Endothelial cell of umbilical vein (primary cell): Measurements from ENCODE around the gene ARMH4.
"Not testable (repeated sequence)": the region's sequence is repeated elsewhere in the genome, so short reads cannot be mapped to it uniquely, and the experiment has no call there.

Experiments
- EZH2 ChIP-seq: IDR thresholded peaks from 2 replicates; pipeline ENCODE4 v1.6.1; 2012; ENCODE audit warnings: borderline replicate concordance, low read depth, mild to moderate bottlenecking, moderate library complexity, low read length, inconsistent platforms; ENCODE audit not compliant: severe bottlenecking
- FOS ChIP-seq: IDR thresholded peaks from 2 replicates; pipeline ENCODE4 v1.6.1; 2011; ENCODE audit warnings: mild to moderate bottlenecking, low read length, moderate library complexity, borderline replicate concordance; ENCODE audit not compliant: insufficient read depth
- GATA2 ChIP-seq: IDR thresholded peaks from 2 replicates; pipeline ENCODE4 v1.7.0; 2011; ENCODE audit warnings: low read depth, mild to moderate bottlenecking, moderate library complexity, mixed read lengths, low read length; ENCODE audit not compliant: insufficient read length, insufficient read depth
- POLR2A ChIP-seq: IDR thresholded peaks from 2 replicates; pipeline ENCODE4 v1.6.1; 2012; ENCODE audit warnings: low read depth, mild to moderate bottlenecking, control low read depth, low read length
- POLR2AphosphoS5 ChIP-seq: IDR thresholded peaks from 2 replicates; pipeline ENCODE4 v1.6.1; 2012; ENCODE audit warnings: low read depth, mild to moderate bottlenecking, control low read depth, low read length, moderate library complexity; ENCODE audit not compliant: insufficient read depth
- TF ChIP-seq, protein P1 (sequence below), 2 donors: IDR thresholded peaks; 1 replicate in 1 of 2; 2 replicates in 1 of 2; pipeline ENCODE4 v1.5.1; 2011; ENCODE audit warnings: low read length in 2 of 2, mild to moderate bottlenecking in 2 of 2, moderate library complexity in 2 of 2, control low read depth in 1 of 2, inconsistent platforms in 1 of 2, low read depth in 1 of 2; ENCODE audit not compliant: insufficient read depth in 1 of 2; ENCODE audit errors: extremely low read depth in 1 of 2
- TF ChIP-seq, protein P2 (sequence below): IDR thresholded peaks from 2 replicates; pipeline ENCODE4 v1.6.1; 2011; ENCODE audit not compliant: insufficient read depth, insufficient read length

DNA sequence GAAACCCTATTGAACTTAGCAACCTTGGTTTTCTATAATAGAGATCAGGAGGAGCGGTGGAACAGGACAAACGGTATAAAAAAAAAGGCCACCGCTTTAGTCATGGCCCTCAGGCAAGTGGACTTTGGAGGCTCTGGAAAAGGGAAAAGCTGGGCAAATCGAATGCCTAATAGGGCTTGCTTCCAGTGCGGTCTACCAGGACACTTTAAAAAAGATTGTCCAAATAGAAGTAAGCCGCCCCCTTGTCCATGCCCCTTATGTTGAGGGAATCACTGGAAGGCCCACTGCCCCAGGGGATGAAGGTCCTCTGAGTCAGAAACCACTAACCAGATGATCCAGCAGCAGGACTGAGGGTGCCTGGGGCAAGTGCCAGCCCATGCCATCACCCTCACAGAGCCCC is 29.5 kb downstream of the ARMH4 start:
- TF ChIP-seq, protein P1, sequence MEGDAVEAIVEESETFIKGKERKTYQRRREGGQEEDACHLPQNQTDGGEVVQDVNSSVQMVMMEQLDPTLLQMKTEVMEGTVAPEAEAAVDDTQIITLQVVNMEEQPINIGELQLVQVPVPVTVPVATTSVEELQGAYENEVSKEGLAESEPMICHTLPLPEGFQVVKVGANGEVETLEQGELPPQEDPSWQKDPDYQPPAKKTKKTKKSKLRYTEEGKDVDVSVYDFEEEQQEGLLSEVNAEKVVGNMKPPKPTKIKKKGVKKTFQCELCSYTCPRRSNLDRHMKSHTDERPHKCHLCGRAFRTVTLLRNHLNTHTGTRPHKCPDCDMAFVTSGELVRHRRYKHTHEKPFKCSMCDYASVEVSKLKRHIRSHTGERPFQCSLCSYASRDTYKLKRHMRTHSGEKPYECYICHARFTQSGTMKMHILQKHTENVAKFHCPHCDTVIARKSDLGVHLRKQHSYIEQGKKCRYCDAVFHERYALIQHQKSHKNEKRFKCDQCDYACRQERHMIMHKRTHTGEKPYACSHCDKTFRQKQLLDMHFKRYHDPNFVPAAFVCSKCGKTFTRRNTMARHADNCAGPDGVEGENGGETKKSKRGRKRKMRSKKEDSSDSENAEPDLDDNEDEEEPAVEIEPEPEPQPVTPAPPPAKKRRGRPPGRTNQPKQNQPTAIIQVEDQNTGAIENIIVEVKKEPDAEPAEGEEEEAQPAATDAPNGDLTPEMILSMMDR (IDR thresholded peaks at IDR 0.05; ENCODE audit: extremely low read depth in 1 of 2, insufficient read depth in 1 of 2, low read depth in 1 of 2, low read length in 2 of 2), result not testable (repeated sequence)
- not testable (repeated sequence) for TF ChIP-seq POLR2A, EZH2, POLR2AphosphoS5, GATA2, FOS
- TF ChIP-seq, protein P2, sequence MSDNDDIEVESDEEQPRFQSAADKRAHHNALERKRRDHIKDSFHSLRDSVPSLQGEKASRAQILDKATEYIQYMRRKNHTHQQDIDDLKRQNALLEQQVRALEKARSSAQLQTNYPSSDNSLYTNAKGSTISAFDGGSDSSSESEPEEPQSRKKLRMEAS, result not testable (repeated sequence)
